OCI-LY1 (cell line): ENCODE data around the gene ENTPD7.

ENCODE experiments used
- CTCF ChIP-seq: fragments of 200-600 bp; sonication (generic), shearing (Covaris generic); IDR thresholded peaks from 2 replicates; pipeline ENCODE4 v1.5.1; 2017; ENCODE audit warnings: mild to moderate bottlenecking, antibody characterized with exemption, low read length, moderate library complexity, mixed read lengths
- EZH2 ChIP-seq: fragments of 200-600 bp; sonication (generic), shearing (Covaris generic); IDR thresholded peaks from 2 replicates; pipeline ENCODE4 v1.8.0; 2017; ENCODE audit warnings: borderline replicate concordance, mixed run types, mild to moderate bottlenecking, antibody characterized with exemption, low read length, moderate library complexity, mixed read lengths

- TF ChIP-seq CTCF: no peak
- no peak for TF ChIP-seq EZH2
These were observed 30.2 kb upstream of the ENTPD7 start for GRCh38 chr10:99628923-99629624.
